NCI-H2029 (cell line): Measurements from ENCODE around the gene ARPC2.

ENCODE experiments used
- DNase-seq: peaks from one replicate; lab custom pipeline; 2025; lab: John Stamatoyannopoulos, UW

Gene ARPC2

GRCh38 chr2:218253232-218253625 lies 36.2 kb downstream of the ARPC2 start:
- DNase-seq = no peak

GRCh38 chr2:218255446-218255845 lies 38.5 kb downstream of the ARPC2 start:
- no peak for DNase-seq

- DNase-seq = no peak
These were observed 39.8 kb downstream of the ARPC2 start for GRCh38 chr2:218256612-218257350.

- no peak for DNase-seq
These were observed 40.5 kb downstream of the ARPC2 start for GRCh38 chr2:218257390-218257981.

GRCh38 chr2:218259099-218259961 lies 42.3 kb downstream of the ARPC2 start:
- DNase-seq = no peak

- no peak for DNase-seq
These were observed 43.2 kb downstream of the ARPC2 start for GRCh38 chr2:218260166-218260565.

- no peak for DNase-seq
These were observed 43.9 kb downstream of the ARPC2 start, which contains the start of gene GPBAR1 for GRCh38 chr2:218260742-218261422. Gene GPBAR1 (plus strand): TSS chr2:218261015. CDS start chr2:218262725, 1,710 bp downstream.

- DNase-seq = no peak
These were observed 44.6 kb downstream of the ARPC2 start for GRCh38 chr2:218261423-218262236.

- DNase-seq = no peak
These were observed 45.2 kb downstream of the ARPC2 start for GRCh38 chr2:218262237-218262600.

- DNase-seq = no peak
These were observed 45.9 kb downstream of the ARPC2 start for GRCh38 chr2:218262631-218263586.

- DNase-seq = no peak
These were observed 47.0 kb downstream of the ARPC2 start for GRCh38 chr2:218263817-218264641.

GRCh38 chr2:218264773-218265561 lies 48.0 kb downstream of the ARPC2 start:
- DNase-seq = no peak

- DNase-seq = no peak
These were observed 48.6 kb downstream of the ARPC2 start for GRCh38 chr2:218265626-218266025.

- DNase-seq = no peak
These were observed 49.5 kb downstream of the ARPC2 start for GRCh38 chr2:218266316-218266979.

GRCh38 chr2:218267259-218267658 lies 50.3 kb downstream of the ARPC2 start:
- DNase-seq = no peak

GRCh38 chr2:218269900-218270720 lies 53.1 kb downstream of the ARPC2 start, which contains the start of the genes AAMP and PNKD:
Gene AAMP (minus strand): TSS chr2:218270137. CDS start chr2:218270086, 51 bp downstream.
Gene PNKD (plus strand): TSS chr2:218270519. CDS start chr2:218270536, 17 bp downstream.
- DNase-seq = peak; percentile 98
